K562 (cell line): ENCODE results near the gene LAPTM5. TPM values are rescaled to one million over a fixed set of nuclear protein-coding genes. Genes with fewer than 3 reads are reported as not detected.

ENCODE experiments used
- AFF4 ChIP-seq: sonication (generic); formaldehyde crosslinking; IDR thresholded peaks from 2 replicates; pipeline ENCODE4 v1.8.0; 2023; ENCODE audit warnings: mild to moderate bottlenecking, missing genetic modification reagents
- DNMT1 ChIP-seq: fragments of 450-650 bp; IDR thresholded peaks from 2 replicates; pipeline ENCODE4 v1.6.1; 2016; ENCODE audit warnings: antibody characterized with exemption, mild to moderate bottlenecking
- FOXJ3 ChIP-seq: sonication (generic); formaldehyde crosslinking; IDR thresholded peaks from 2 replicates; pipeline ENCODE4 v1.4.0; 2020; ENCODE audit warnings: mild to moderate bottlenecking, missing genetic modification reagents
- JUND ChIP-seq, 2 experiments: IDR thresholded peaks; 2 replicates in 1 of 2; 3 replicates in 1 of 2; pipeline ENCODE4 v1.6.1; 2011; ENCODE audit warnings: borderline replicate concordance in 2 of 2, low read depth in 2 of 2, low read length in 2 of 2, improper control_type of control experiment in 1 of 2, missing biosample characterization in 1 of 2, missing genetic modification characterization in 1 of 2, missing genetic modification reagents in 1 of 2
- NCOA1 ChIP-seq: fragments of 450-650 bp; IDR thresholded peaks from 2 replicates; pipeline ENCODE4 v1.6.1; 2016; ENCODE audit warnings: low read depth
- PML ChIP-seq: IDR thresholded peaks from 2 replicates; pipeline ENCODE4 v1.6.1; 2012; ENCODE audit warnings: low read length, inconsistent platforms
- POLR3A ChIP-seq: IDR thresholded peaks from 2 replicates; pipeline ENCODE4 v1.6.1; 2011; ENCODE audit warnings: borderline replicate concordance, mild to moderate bottlenecking, moderate library complexity; ENCODE audit not compliant: insufficient read length, insufficient read depth; ENCODE audit errors: extremely low read depth
- PRPF4 ChIP-seq: fragments of 200-400 bp; formaldehyde crosslinking; IDR thresholded peaks from one replicate; pipeline ENCODE4 v1.6.1; 2017; ENCODE audit warnings: low read length, low read depth, mild to moderate bottlenecking; ENCODE audit not compliant: insufficient read depth, poor library complexity, severe bottlenecking
- PYGO2 ChIP-seq: fragments of 450-650 bp; IDR thresholded peaks from 2 replicates; pipeline ENCODE4 v1.6.1; 2016; ENCODE audit warnings: mild to moderate bottlenecking, missing genetic modification characterization, moderate library complexity, missing compliant biosample characterization
- RBM15 ChIP-seq: fragments of 200-400 bp; formaldehyde crosslinking; IDR thresholded peaks from 2 replicates; pipeline ENCODE4 v1.6.1; 2018; ENCODE audit warnings: mild to moderate bottlenecking, low read length, moderate library complexity; ENCODE audit not compliant: insufficient read depth
- RHOXF2B ChIP-seq: fragments of 250-450 bp; sonication (Bioruptor Pico); conservative IDR thresholded peaks from 2 replicates; pipeline ENCODE4 v1.5.1; 2021
- SIN3B ChIP-seq: fragments of 450-650 bp; IDR thresholded peaks from 2 replicates; pipeline ENCODE4 v1.6.1; 2017; ENCODE audit warnings: low read depth, mild to moderate bottlenecking, moderate library complexity
- SNRNP70 ChIP-seq: fragments of 200-400 bp; formaldehyde crosslinking; optimal IDR thresholded peaks from 2 replicates; pipeline ENCODE3; 2017; ENCODE audit warnings: low read depth, low read length
- THRAP3 ChIP-seq: fragments of 450-650 bp; IDR thresholded peaks from 2 replicates; pipeline ENCODE4 v1.6.1; 2016; ENCODE audit warnings: mild to moderate bottlenecking, inconsistent platforms, borderline replicate concordance
- USF1 ChIP-seq: sonication (generic); formaldehyde crosslinking; IDR thresholded peaks from 2 replicates; pipeline ENCODE4 v1.9.0; 2022; ENCODE audit warnings: mild to moderate bottlenecking, missing genetic modification reagents
- VEZF1 ChIP-seq: fragments of 200-800 bp; sonication (Bioruptor generic); IDR thresholded peaks from 2 replicates; pipeline ENCODE4 v1.6.1; 2017; ENCODE audit warnings: missing genetic modification characterization, missing compliant biosample characterization
- ZBTB11 ChIP-seq, 3 experiments: fragments of 200-800 bp in 1 of 3; fragments of 250-450 bp in 1 of 3; fragments of 450-650 bp in 1 of 3; sonication (Bioruptor Pico) in 1 of 3; sonication (Bioruptor generic) in 1 of 3; formaldehyde crosslinking in 1 of 3; IDR thresholded peaks; 2 replicates each; pipeline versions ENCODE4 v1.6.1 to v1.8.0; 2016 to 2022; ENCODE audit warnings: mild to moderate bottlenecking in 2 of 3, missing genetic modification characterization in 2 of 3, missing compliant biosample characterization in 1 of 3, moderate library complexity in 1 of 3
- ZNF57 ChIP-seq: fragments of 450-650 bp; formaldehyde crosslinking; IDR thresholded peaks from 2 replicates; pipeline ENCODE4 v1.4.0; 2020; ENCODE audit warnings: mild to moderate bottlenecking, moderate library complexity
- polyA plus RNA-seq, 8 experiments: library from polyadenylated mRNA; depleted of rRNA in 4 of 8; stranded (reverse) in 5 of 8; unstranded in 3 of 8; fragments of >200 nt; fragmentation: Nextera tagmentation in 2 of 8; fragmentation: Illumina TruSeq in 1 of 8; extraction: Ambion mirVana in 2 of 8; extraction: Trizol in 1 of 8; gene quantifications; 2 replicates each; pipeline versions ENCODE4 v1.2.1 to v1.2.3, GENCODE V29; 2011 to 2014; ENCODE audit warnings: inconsistent platforms in 1 of 8, missing spikeins in 1 of 8
- total RNA-seq, 7 experiments: library from RNA; depleted of rRNA in 6 of 7; stranded (reverse); fragments of >200 nt in 6 of 7; fragmentation: Illumina TruSeq in 2 of 7; extraction: Trizol in 2 of 7; gene quantifications; 2 replicates each; pipeline versions ENCODE4 v1.2.1 to v1.2.3, GENCODE V29; 2011 to 2021; ENCODE audit warnings: low replicate concordance in 1 of 7

LAPTM5 gene
- total and polyA plus RNA-seq, 9 of the 15 experiments (the other 6 are each of a cell fraction or from before 2014, with no cell fraction given) = 2.4 to 47.3 (median 20.3) TPM

GRCh38 chr1:30758121-30758688 is 631 bp upstream of the LAPTM5 start (continued):
- TF ChIP-seq ZBTB11 (CRISPR knock-in tag; IDR thresholded peaks at IDR 0.05) (no peak), ZNF57 (CRISPR knock-in tag) (no peak), NCOA1 (no peak), POLR3A (no peak), SNRNP70 (no peak), DNMT1 (no peak), RHOXF2B (no peak), PYGO2 (no peak), USF1 (CRISPR knock-in tag) (no peak), THRAP3 (no peak), FOXJ3 (no peak), VEZF1 (no peak), PRPF4 (no peak), PML (no peak), RBM15 (no peak), AFF4 (no peak), SIN3B (no peak), JUND (IDR thresholded peaks at IDR 0.05; ENCODE audit: borderline replicate concordance, low read depth, low read length) (no peak), JUND (tag; IDR thresholded peaks at IDR 0.05; ENCODE audit: borderline replicate concordance, low read depth, low read length) (no peak)
